Stomach (tissue), 9 donors: ENCODE measurements around the gene VKORC1. TPM values are rescaled to one million over a fixed set of nuclear protein-coding genes. Genes with fewer than 3 reads are reported as not detected.

ENCODE experiments used
- DNase-seq, 2 donors: peaks; one replicate each; pipeline versions ENCODE4 v3.0.0 to v3.0.0-alpha.2; 2013 to 2019
- H3K27ac ChIP-seq, 5 donors: fragments of 200-600 bp in 4 of 5; sonication (generic) in 4 of 5; one replicate each; pipeline ENCODE4 v1.5.1; 2013 to 2019; ENCODE audit warnings: mild to moderate bottlenecking in 1 of 5, moderate library complexity in 1 of 5
- H3K27me3 ChIP-seq, 3 donors: fragments of 200-600 bp; sonication (generic); one replicate each; pipeline ENCODE4 v1.5.1; 2017 to 2019; ENCODE audit warnings: mixed run types in 1 of 3
- H3K36me3 ChIP-seq, 4 donors: fragments of 200-600 bp; sonication (generic); 1 replicate in 3 of 4; 2 replicates in 1 of 4; pipeline ENCODE4 v1.5.1; 2016 to 2019
- H3K4me1 ChIP-seq, 4 donors: fragments of 200-600 bp; sonication (generic); one replicate each; pipeline ENCODE4 v1.5.1; 2016 to 2019
- H3K4me3 ChIP-seq, 4 donors: fragments of 200-600 bp; sonication (generic) in 3 of 4; one replicate each; pipeline ENCODE4 v1.5.1; 2016 to 2019; ENCODE audit warnings: mild to moderate bottlenecking in 1 of 4
- H3K9me3 ChIP-seq, 4 donors: fragments of 200-600 bp; sonication (generic); one replicate each; pipeline ENCODE4 v1.5.1; 2016 to 2019
- EP300 ChIP-seq: sonication (generic); formaldehyde crosslinking; IDR thresholded peaks from one replicate; pipeline ENCODE4 v1.6.1; 2017; ENCODE audit warnings: antibody characterized with exemption
- POLR2A ChIP-seq, 4 donors: fragments of 450-650 bp; IDR thresholded peaks; one replicate each; pipeline ENCODE4 v1.6.1; 2016; ENCODE audit warnings: antibody characterized with exemption in 4 of 4, control low read depth in 2 of 4, mild to moderate bottlenecking in 1 of 4, moderate library complexity in 1 of 4
- POLR2AphosphoS5 ChIP-seq, 3 donors: sonication (generic); formaldehyde crosslinking; IDR thresholded peaks; one replicate each; pipeline ENCODE4 v1.6.1; 2016; ENCODE audit warnings: antibody characterized with exemption in 3 of 3
- WGBS, 5 donors: extraction: QIAGEN DNeasy Blood & Tissue Kit in 3 of 5; methylation state at CpG; one replicate each; pipeline versions ENCODE4 v1.1.5 to v1.1.7; 2013 to 2018; 5-methylcytosine and 5-hydroxymethylcytosine counted together
- intact Hi-C: fragments of 100-400 bp; cut with DNase I; formaldehyde crosslinking; loops from one replicate; pipeline ENCODE4 v1.15.1; 2023; ENCODE audit warnings: low total_unique reads
- polyA plus RNA-seq, 3 donors: library from polyadenylated mRNA; stranded (reverse); fragments of 200-250 nt; gene quantifications; one replicate each; pipeline ENCODE4 v1.2.3, GENCODE V29; 2013
- total RNA-seq, 5 donors: library from RNA; depleted of rRNA; stranded (reverse); fragments of >200 nt; gene quantifications; one replicate each; pipeline versions ENCODE4 v1.1.0 to v1.2.3, GENCODE V29; 2014 to 2016
- TF ChIP-seq, protein P1 (sequence below), 7 experiments: fragments of 450-650 bp in 4 of 7; fragments of 200-600 bp in 3 of 7; sonication (generic) in 3 of 7; IDR thresholded peaks; one replicate each; pipeline ENCODE4 v1.5.1; 2016 to 2019; ENCODE audit warnings: antibody characterized with exemption in 7 of 7, control low read depth in 2 of 7, mild to moderate bottlenecking in 1 of 7
- donor health status: healthy with polysubstance abuse.
- donor health status: Bipolar disorder and iron deficiency.
- donor health status: healthy.

Gene VKORC1
- total and polyA plus RNA-seq, 8 donors, result 20.1 to 191 (median 58.0) TPM

DNA sequence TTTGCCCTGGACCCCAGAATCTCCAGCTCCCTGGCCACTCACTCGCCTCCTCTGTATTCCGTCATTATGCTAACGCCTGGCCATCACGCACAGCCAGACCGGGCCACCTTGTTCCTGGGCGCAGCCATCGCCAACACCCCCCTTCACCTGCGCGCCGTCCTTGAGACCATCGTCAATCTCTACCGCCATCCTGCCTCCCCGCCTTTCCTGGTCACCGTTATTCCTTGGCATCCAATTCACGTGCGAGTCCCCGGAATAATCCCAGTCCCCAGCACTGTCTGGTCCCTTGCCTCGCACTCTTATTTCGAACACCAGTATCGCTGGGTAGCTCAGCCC is 541 bp downstream of the VKORC1 start:
- Histone ChIP-seq H3K27ac (peak overlapping the region; percentile 87 to 92 (median 88)), H3K4me3 (peak overlapping the region; percentile 72 to 95 (median 78)), H3K4me1 (peaks cover 13 to 32% (median 27%) of the 10 kb centered on the region in 4 donors), H3K36me3 (peaks cover 6 to 27% (median 23%) of the 10 kb centered on the region in 4 donors), H3K27me3 (no peaks in the 10 kb centered on the region), H3K9me3 (no peaks in the 10 kb centered on the region)
- intact Hi-C loops, result no loop called here
- TF ChIP-seq, protein P1, sequence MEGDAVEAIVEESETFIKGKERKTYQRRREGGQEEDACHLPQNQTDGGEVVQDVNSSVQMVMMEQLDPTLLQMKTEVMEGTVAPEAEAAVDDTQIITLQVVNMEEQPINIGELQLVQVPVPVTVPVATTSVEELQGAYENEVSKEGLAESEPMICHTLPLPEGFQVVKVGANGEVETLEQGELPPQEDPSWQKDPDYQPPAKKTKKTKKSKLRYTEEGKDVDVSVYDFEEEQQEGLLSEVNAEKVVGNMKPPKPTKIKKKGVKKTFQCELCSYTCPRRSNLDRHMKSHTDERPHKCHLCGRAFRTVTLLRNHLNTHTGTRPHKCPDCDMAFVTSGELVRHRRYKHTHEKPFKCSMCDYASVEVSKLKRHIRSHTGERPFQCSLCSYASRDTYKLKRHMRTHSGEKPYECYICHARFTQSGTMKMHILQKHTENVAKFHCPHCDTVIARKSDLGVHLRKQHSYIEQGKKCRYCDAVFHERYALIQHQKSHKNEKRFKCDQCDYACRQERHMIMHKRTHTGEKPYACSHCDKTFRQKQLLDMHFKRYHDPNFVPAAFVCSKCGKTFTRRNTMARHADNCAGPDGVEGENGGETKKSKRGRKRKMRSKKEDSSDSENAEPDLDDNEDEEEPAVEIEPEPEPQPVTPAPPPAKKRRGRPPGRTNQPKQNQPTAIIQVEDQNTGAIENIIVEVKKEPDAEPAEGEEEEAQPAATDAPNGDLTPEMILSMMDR (IDR thresholded peaks at IDR 0.05), result no peak
- TF ChIP-seq POLR2AphosphoS5 (IDR thresholded peaks at IDR 0.05) (no peak), POLR2A (IDR thresholded peaks at IDR 0.05) (no peak), EP300 (no peak)
- peak in 1 of 2 donors; percentile 56 for DNase-seq
- WGBS, 5 donors, result 0 to 1% (median 1%) methylated on average over 20 of the region's 20 CpGs

DNA sequence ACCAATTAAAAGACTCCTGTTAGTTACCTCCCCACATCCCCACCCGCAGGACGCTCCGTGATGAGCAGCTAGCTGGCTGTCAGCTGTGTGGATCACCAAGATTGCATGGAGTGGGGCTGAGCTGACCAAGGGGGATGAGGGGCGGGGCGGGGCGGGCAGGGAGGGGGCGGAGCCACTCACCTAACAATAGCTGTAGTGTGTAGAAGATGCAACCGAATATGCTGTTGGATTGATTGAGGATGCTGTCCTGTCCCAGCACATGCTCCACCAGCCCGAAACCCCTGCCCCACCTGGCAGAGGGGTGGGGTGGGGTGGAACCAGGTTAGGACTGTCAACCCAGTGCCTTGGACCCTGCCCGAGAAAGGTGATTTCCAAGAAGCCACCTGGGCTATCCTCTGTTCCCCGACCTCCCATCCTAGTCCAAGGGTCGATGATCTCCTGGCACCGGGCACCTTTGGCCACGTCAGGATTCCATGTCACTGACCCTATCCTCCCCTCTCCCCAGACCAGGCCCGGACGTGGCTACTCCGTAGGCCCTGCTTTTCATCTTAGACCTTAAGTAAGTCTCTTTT is 1.4 kb downstream of the VKORC1 start:
- peak overlapping the region in 2 of 5 donors; percentile 88 to 92 for H3K27ac ChIP-seq
- no peaks in the 10 kb centered on the region for H3K9me3 ChIP-seq
- DNase-seq, result peak in 1 of 2 donors; percentile 47
- no peaks in the 10 kb centered on the region for H3K27me3 ChIP-seq
- H3K4me1 ChIP-seq, result peaks cover 13 to 38% (median 27%) of the 10 kb centered on the region in 4 donors
- peak overlapping the region; percentile 72 to 95 (median 78) for H3K4me3 ChIP-seq
- H3K36me3 ChIP-seq, result peaks cover 6 to 35% (median 28%) of the 10 kb centered on the region in 4 donors
- intact Hi-C loops, result no loop called here
- TF ChIP-seq POLR2AphosphoS5 (IDR thresholded peaks at IDR 0.05) (no peak), EP300 (no peak), POLR2A (IDR thresholded peaks at IDR 0.05) (no peak)
- TF ChIP-seq, protein P1 (IDR thresholded peaks at IDR 0.05), result no peak
- WGBS, 5 donors, result 38 to 50% (median 40%) methylated on average over 15 to 17 of the region's 17 CpGs

DNA sequence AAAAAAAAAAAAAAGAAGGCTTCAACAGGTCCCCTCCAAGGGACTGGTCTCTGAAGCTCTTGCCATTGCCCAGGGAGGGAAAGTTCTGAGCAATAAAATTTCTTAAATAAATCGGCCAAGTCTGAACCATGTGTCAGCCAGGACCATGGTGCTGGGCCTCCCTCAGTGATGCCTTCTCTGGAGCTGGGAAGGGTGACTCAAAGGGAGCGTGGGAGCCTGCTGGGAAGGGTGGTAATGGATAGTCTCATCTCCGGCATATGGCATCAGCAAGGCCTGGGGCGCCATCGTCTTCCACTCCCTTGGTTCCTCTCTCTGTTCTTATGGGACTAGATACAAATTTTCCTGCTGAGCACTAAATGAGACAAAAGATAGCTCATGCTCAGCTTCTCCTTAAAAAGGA is 2.3 kb downstream of the VKORC1 start:
- Histone ChIP-seq H3K27me3 (no peaks in the 10 kb centered on the region), H3K36me3 (peaks cover 6 to 44% (median 35%) of the 10 kb centered on the region in 4 donors), H3K27ac (peak overlapping the region in 1 of 5 donors; percentile 88), H3K9me3 (no peaks in the 10 kb centered on the region), H3K4me1 (peaks cover 13 to 38% (median 27%) of the 10 kb centered on the region in 4 donors), H3K4me3 (no peak overlapping the region)
- 94 to 99% (median 96%) methylated on average over 5 of the region's 5 CpGs for WGBS, 5 donors
- TF ChIP-seq EP300, result no peak
- no peak for TF ChIP-seq POLR2A (IDR thresholded peaks at IDR 0.05)
- TF ChIP-seq, protein P1 (IDR thresholded peaks at IDR 0.05), result no peak
- TF ChIP-seq POLR2AphosphoS5 (IDR thresholded peaks at IDR 0.05), result no peak
- intact Hi-C loops, result no loop called here
- no peak for DNase-seq

DNA sequence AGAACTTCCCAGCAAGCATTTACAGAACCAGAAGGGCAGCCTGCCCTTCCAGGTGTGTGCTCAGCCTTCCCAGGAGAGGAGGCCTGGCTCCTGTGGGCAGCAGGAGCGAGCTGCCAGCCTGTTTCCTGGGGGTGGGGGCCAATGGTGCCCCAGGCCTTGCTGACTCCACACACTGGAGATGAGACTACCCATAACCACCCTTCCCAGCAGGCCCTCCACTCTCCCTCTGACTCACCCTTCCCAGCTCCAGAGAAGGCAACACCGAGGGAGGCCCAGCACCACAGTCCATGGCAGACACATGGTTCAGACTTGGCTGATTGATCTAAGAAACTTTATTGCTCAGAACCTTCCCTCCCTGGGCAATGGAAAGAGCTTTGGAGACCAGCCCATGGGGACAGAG is 4.1 kb downstream of the VKORC1 start:
- H3K9me3 ChIP-seq, result no peaks in the 10 kb centered on the region
- no peaks in the 10 kb centered on the region for H3K27me3 ChIP-seq
- H3K4me1 ChIP-seq, result peaks cover 13 to 36% (median 24%) of the 10 kb centered on the region in 4 donors
- 85 to 100% (median 93%) methylated on average over 1 to 2 of the region's 2 CpGs for WGBS, 5 donors
- intact Hi-C loops, result no loop called here
- peaks cover 10 to 62% (median 52%) of the 10 kb centered on the region in 4 donors for H3K36me3 ChIP-seq
- no peak overlapping the region for H3K27ac ChIP-seq
- H3K4me3 ChIP-seq, result no peak overlapping the region
- TF ChIP-seq EP300 (no peak), POLR2A (IDR thresholded peaks at IDR 0.05) (no peak), POLR2AphosphoS5 (IDR thresholded peaks at IDR 0.05) (no peak)
- TF ChIP-seq, protein P1 (IDR thresholded peaks at IDR 0.05), result no peak
- DNase-seq, result no peak
